RPMI7951 (cell line): Measurements from ENCODE around the gene PCIF1. TPM values are rescaled to one million over a fixed set of nuclear protein-coding genes. Genes with fewer than 3 reads are reported as not detected.
"Not testable (repeated sequence)": the region's sequence is repeated elsewhere in the genome, so short reads cannot be mapped to it uniquely, and the experiment has no call there.

Experiments used
- DNase-seq: peaks from one replicate; pipeline ENCODE4 v3.0.0-alpha.2; 2012; ENCODE audit warnings: low read depth
- total RNA-seq: library from RNA; depleted of rRNA; stranded (reverse); fragments of >200 nt; shearing (Covaris generic); gene quantifications from 2 replicates; pipeline ENCODE4 v1.2.3, GENCODE V29; 2014

Gene PCIF1
- total RNA-seq, 1 experiment from 2014 or later, result 13.6 TPM

GRCh38 chr20:45947110-45947866, 12.8 kb downstream of the PCIF1 start:
- no peak for DNase-seq

- DNase-seq, result no peak
These were observed 13.8 kb downstream of the PCIF1 start for GRCh38 chr20:45948261-45948733.

- no peak for DNase-seq
These were observed 14.5 kb downstream of the PCIF1 start for GRCh38 chr20:45948742-45949541.

- no peak for DNase-seq
These were observed 15.3 kb downstream of the PCIF1 start for GRCh38 chr20:45949542-45950329.

GRCh38 chr20:45950330-45950646, 15.8 kb downstream of the PCIF1 start:
- DNase-seq, result no peak

- no peak for DNase-seq
These were observed 17.7 kb downstream of the PCIF1 start for GRCh38 chr20:45951925-45952834.

GRCh38 chr20:45952861-45953260, 18.4 kb downstream of the PCIF1 start:
- no peak for DNase-seq

- no peak for DNase-seq
These were observed 19.2 kb downstream of the PCIF1 start for GRCh38 chr20:45953672-45954071.

- not testable (repeated sequence) for DNase-seq
These were observed 21.8 kb downstream of the PCIF1 start for GRCh38 chr20:45956326-45956725.

GRCh38 chr20:45957021-45957941, 22.8 kb downstream of the PCIF1 start:
- no peak for DNase-seq

- DNase-seq, result no peak
These were observed 24.1 kb downstream of the PCIF1 start for GRCh38 chr20:45958593-45958992.

GRCh38 chr20:45959126-45959525, 24.6 kb downstream of the PCIF1 start:
- no peak for DNase-seq

GRCh38 chr20:45959956-45960630, 25.6 kb downstream of the PCIF1 start:
- DNase-seq, result no peak

- no peak for DNase-seq
These were observed 27.7 kb downstream of the PCIF1 start for GRCh38 chr20:45962031-45962755.

GRCh38 chr20:45963059-45964005, 28.8 kb downstream of the PCIF1 start:
- DNase-seq, result peak; percentile 51

- DNase-seq, result no peak
These were observed 29.5 kb downstream of the PCIF1 start for GRCh38 chr20:45964006-45964400.

- no peak for DNase-seq
These were observed 30.9 kb downstream of the PCIF1 start for GRCh38 chr20:45965169-45966002.
